IPS-NIHi7 (cell line): ENCODE measurements around the gene RAB4B.
"Not testable (repeated sequence)": the region's sequence is repeated elsewhere in the genome, so short reads cannot be mapped to it uniquely, and the experiment has no call there.

ENCODE experiments used
- DNase-seq: peaks from one replicate; pipeline ENCODE4 v3.0.0; 2012; ENCODE audit warnings: mixed read lengths; ENCODE audit errors: extremely low spot score

Gene RAB4B

DNA sequence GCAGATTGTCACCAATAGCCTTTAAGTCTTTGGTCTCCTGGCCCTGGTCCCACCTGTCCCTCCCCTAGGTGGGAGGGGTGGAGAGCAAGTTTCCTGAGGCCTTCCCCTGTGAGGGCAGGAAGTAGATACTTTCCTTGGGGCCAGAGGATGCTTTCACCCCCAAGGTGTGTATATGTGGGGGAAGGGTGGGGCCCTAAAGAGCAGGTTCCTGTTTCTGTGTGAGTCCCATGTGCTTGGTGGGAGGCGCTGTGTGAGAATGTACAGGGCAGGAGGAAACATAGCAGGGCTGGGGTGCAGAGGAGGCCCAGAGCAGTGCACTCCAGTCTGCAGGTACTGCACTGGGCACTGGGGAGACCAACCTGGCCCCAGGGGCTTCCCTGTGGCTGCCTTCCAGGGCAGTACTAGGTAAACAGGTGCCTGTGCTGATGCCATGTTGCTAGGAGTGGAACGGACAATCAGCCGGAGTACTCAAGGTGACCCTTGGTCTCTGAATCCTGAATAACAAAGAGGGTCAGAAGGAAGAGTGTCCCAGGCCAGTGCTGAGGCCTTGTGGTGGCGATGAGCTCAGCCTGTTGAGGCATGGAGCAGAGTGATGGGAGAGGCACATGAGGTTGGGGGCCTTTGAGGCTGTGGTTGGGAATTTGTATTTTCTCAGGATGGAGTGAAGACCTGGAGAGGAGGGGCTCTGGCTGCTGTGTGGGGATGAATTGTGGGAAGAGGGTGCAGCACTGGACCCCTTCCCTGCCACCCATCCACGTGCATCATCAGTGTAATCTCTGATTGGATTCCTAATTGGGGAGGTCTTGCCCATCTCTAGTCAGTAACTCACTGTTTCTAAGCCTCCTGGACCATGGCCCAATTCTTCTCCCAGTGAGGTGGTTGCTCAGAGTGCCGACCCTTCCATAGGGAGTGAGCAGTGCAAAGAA lies 26.1 kb downstream of the RAB4B start:
- DNase-seq = no peak

- no peak for DNase-seq
These were observed 26.8 kb downstream of the RAB4B start for GRCh38 chr19:40804783-40805242.

GRCh38 chr19:40805258-40805868 lies 27.3 kb downstream of the RAB4B start:
- no peak for DNase-seq

DNA sequence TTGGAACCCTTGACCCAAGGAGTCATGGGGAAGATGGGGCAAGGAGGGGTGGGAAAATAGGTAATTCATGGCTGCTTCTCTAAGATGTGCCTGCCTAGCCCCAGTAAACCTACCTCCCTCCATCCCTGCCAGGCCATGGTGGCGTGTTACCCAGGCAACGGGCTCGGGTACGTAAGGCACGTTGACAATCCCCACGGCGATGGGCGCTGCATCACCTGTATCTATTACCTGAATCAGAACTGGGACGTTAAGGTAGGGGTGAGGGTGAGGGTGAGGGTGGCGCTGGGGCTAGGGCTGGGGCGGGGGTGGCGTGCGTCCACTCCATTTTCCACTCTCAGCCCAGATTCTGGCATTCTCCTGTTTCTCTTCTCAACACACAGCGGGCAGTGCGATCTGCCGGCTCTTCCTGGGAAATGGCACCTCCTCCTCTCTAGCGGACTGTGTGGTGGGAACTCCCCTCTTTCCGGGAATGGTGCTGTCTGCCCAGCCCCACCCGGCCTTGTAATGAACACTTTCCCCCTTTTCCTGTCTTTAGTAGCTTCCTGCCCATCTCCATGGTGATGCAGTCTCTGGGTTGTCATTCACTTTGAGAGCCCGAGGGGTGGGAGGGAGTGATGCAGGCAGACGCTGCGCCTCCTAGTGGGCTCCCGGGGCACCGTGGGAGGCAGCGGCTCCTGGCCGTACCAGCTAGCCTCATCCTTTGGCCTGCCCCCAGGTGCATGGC lies 28.5 kb downstream of the RAB4B start:
- DNase-seq = peak; percentile 94

DNA sequence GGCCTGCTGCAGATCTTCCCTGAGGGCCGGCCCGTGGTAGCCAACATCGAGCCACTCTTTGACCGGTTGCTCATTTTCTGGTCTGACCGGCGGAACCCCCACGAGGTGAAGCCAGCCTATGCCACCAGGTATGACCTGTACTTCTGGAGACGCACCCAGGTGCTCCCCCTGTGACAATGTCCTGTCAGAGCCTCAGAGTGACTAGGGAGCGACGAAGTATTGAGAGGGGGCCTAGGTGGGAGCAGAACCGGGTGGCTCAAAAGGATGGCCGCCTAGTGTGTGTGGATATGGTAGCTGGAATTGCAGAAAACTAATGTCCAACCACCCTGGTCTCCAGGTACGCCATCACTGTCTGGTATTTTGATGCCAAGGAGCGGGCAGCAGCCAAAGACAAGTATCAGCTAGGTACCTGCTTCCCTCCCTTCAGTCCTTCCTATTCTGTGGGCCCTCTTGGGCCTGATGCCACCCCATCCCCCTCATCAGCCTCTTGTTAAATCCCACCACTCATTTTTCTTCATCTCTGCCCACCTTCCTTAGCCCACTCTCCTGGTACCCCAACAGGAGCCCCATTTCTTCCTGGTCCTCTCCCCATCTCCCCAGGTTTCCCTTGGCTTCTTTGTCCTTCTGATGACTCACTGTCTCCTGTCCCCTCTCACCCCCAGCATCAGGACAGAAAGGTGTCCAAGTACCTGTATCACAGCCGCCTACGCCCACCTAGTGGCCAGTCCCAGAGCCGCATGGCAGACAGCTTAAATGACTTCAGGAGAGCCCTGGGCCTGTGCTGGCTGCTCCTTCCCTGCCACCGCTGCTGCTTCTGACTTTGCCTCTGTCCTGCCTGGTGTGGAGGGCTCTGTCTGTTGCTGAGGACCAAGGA lies 29.3 kb downstream of the RAB4B start:
- DNase-seq = peak; percentile 36

DNA sequence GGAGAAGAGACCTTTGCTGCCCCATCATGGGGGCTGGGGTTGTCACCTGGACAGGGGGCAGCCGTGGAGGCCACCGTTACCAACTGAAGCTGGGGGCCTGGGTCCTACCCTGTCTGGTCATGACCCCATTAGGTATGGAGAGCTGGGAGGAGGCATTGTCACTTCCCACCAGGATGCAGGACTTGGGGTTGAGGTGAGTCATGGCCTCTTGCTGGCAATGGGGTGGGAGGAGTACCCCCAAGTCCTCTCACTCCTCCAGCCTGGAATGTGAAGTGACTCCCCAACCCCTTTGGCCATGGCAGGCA lies 29.9 kb downstream of the RAB4B start:
- DNase-seq = no peak

DNA sequence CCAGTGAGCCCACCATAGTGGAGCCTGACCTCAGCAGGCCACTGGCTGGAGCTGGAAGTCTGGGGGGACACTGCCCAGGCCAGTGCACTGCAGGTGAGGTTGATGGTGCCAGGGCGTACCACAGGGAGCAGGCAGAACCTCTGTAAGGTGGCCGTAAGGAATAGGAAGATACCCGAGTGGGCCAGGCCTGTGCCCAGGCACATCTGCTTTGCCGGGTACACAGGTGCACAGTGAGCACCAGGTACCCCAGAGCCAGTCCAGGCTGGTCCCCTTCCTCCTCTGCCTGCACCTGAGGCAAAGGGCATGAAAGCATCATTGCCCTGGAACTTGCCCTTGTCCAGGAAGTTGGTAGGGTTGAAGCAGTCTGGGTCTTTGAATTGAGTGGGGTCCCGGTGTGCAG lies 30.4 kb downstream of the RAB4B start:
- no peak for DNase-seq

GRCh38 chr19:40809358-40810086 lies 31.5 kb downstream of the RAB4B start:
- DNase-seq = no peak

DNA sequence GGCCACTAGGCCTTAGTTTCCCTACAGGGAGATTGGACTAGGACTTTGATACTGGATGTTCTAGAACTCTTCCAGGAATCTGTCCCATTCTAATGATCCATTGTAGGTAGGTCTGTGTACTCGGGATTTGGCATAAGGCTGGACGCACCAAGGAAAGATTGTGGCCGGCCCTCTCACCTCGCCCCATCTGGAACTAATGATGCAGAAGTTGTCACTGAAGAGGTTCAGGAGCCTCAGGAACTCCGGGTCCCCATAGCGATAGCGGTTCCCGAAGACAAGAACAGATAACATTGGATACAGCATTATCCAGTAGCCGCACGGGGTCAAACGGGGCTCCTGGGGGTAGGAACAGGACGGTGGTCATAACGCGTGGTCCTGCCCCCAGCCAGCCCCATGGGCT lies 32.1 kb downstream of the RAB4B start:
- DNase-seq = no peak

- DNase-seq = peak; percentile 28
These were observed 32.8 kb downstream of the RAB4B start for GRCh38 chr19:40810649-40811408.

DNA sequence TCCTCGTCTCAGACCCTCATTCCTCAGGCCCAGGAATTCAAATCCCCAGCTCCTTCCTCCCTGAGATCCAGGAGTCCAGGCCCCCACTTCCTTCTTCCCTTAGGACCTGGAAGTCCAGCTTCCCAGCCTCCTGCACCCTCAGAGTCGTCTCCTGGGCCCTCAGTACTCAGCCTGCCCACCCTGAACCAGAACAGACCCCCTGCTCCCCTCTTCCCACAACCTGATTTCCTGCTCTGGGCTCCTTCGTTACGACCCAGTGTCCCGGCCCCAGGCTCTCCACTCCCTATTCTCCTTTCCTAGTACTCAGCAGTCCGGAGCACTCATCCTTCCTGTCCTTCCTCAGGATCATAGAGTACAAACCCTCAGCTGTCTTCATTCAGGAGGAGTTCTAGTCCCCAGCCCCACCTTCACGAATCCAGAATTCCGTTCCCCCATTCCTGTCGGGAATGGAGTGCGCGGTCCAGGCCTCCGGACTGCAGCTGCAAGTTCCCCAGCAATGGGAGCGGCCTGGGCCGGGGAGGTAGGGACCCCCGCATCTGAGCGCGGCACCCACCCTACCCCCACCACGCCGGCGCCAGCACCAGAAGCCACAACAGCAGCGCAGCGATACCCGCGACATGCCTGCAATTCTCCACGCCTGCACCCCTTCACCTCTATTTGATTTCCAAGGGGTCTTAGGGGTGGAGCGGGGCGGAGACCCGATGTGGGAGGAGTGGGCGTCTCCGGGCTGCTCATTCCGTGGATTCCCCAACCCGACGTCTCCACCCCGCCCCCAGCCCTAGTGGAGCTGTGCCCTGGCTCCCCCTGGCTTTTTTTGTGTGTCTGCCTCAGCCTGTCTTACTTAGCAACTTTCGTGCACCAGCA lies 33.7 kb downstream of the RAB4B start:
- no peak for DNase-seq

GRCh38 chr19:40812571-40812970 lies 34.5 kb downstream of the RAB4B start:
- DNase-seq = not testable (repeated sequence)

DNA sequence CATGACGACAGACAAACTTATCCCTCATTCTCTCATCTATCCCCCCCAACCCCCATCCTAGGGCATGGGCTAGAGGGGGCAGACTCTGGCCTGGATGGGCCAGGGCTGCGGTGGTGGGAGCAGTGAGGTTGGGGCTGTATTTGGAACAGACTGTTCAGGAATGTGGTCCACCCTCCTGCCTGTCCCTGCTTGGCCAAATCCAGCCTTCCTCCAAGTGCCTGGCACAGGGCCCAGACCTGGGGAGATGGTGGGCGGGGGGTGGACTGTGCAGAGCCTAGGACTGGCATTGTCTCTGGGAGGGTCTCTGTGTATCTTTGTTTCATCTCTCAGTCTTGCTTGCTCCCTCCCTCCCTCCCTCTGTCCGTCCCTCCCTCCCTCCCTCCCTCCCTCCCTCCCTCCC lies 35.1 kb downstream of the RAB4B start:
- no peak for DNase-seq

DNA sequence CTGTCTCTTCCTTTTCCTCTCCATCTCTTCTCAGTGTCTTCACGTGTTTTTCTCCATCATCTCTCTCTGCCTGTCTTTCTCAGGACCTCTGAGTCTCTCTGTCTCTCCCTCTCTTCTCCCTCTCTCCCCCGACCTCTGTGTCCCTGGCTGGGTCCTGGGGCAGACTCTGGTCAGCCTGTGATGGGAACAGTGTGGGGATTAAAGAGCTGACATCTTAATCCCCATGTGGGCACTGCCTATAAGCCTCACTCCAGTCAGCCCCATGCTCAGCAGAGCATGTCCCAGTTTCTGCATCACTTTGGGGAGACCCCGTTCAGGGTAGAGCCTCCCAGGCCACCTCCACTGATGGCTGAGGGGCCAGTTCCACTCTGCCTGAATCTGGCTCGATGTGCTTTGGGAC lies 37.2 kb downstream of the RAB4B start:
- no peak for DNase-seq

- DNase-seq = not testable (repeated sequence)
These were observed 40.7 kb downstream of the RAB4B start for GRCh38 chr19:40818480-40819399.

DNA sequence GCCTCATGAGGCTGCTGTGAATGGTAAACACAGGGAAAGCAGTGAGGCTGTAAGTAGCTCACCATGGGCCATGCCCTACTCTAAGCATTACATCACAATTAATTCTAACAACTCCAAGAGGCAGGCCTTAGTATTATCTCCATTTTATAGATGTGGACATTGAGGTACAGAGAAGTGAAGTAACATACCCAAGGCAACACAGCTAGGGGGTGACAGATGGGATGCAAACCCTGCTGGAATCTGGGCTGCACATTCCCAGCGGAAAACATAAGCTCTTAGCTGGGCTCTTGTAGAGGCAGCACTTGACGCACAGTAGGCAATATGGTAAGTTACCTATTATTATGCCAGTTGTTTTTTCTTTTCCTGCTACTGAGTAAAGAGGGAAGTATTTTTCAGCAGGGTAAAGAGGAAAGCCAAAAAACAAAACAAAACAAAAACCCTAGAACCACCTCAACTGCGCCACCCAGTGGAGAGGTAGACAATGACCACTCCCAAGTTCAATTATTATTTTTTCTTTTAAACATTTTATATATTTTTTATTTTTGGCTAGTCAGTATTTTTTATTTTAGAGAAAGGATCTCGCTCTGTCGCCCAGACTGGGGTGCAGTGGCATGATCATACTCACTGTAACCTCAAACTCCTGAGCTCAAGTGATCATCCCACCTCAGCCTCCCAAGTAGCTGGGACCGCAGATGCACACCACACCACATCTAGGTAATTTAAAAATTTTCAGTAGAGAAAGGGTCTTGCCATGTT lies 41.6 kb downstream of the RAB4B start:
- DNase-seq = not testable (repeated sequence)

- no peak for DNase-seq
These were observed 44.1 kb downstream of the RAB4B start for GRCh38 chr19:40822161-40822560.
